ENCODE measurements around the gene ASIC4. TPM values are rescaled to one million over a fixed set of nuclear protein-coding genes. Genes with fewer than 3 reads are reported as not detected.

Gene ASIC4
- total and polyA plus RNA-seq, 2 of the 13 experiments (the other 11 are each of a cell fraction or from before 2014, with no cell fraction given), result 0.03 TPM; not detected in 1

GRCh38 chr2:219545943-219546352, 31.7 kb downstream of the ASIC4 start (continued):
- no peak for TF ChIP-seq CREB3 (CRISPR knock-in tag; IDR thresholded peaks at IDR 0.05)
- no peak for TF ChIP-seq ADNP (CRISPR knock-in tag; IDR thresholded peaks at IDR 0.05)
- no peak for TF ChIP-seq MYC (CRISPR knock-in tag; IDR thresholded peaks at IDR 0.05; ENCODE audit: borderline replicate concordance)
- no peak for TF ChIP-seq FOXJ3 (CRISPR knock-in tag; IDR thresholded peaks at IDR 0.05; ENCODE audit: borderline replicate concordance)
- TF ChIP-seq ZFP36 (IDR thresholded peaks at IDR 0.05; ENCODE audit: borderline replicate concordance, low read depth, low read length, partially characterized antibody), result no peak
- no peak for TF ChIP-seq ZNF292 (CRISPR knock-in tag; IDR thresholded peaks at IDR 0.05; ENCODE audit: borderline replicate concordance, low read depth)
- TF ChIP-seq SOX6 (IDR thresholded peaks at IDR 0.05), result no peak
- TF ChIP-seq SOX6 (CRISPR knock-in tag; IDR thresholded peaks at IDR 0.05), result peak; percentile 75; the same call in 1 of the 2 replicates
- no peak for TF ChIP-seq IRF1 (CRISPR knock-in tag; IDR thresholded peaks at IDR 0.05; ENCODE audit: low read depth)
- no peak for TF ChIP-seq KMT2A (CRISPR knock-in tag; IDR thresholded peaks at IDR 0.05)
- TF ChIP-seq, protein P1, sequence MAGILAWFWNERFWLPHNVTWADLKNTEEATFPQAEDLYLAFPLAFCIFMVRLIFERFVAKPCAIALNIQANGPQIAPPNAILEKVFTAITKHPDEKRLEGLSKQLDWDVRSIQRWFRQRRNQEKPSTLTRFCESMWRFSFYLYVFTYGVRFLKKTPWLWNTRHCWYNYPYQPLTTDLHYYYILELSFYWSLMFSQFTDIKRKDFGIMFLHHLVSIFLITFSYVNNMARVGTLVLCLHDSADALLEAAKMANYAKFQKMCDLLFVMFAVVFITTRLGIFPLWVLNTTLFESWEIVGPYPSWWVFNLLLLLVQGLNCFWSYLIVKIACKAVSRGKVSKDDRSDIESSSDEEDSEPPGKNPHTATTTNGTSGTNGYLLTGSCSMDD (CRISPR knock-in tag; IDR thresholded peaks at IDR 0.05), result no peak
- TF ChIP-seq RNF2 (conservative IDR thresholded peaks at IDR 0.05; ENCODE audit: low read depth), result no peak
- TF ChIP-seq RAD21 (CRISPR knock-in tag; IDR thresholded peaks at IDR 0.05), result 0 out of 2 replicates have a peak, but pooled peaks have one; percentile 10
- TF ChIP-seq IRX3 (CRISPR knock-in tag; IDR thresholded peaks at IDR 0.05; ENCODE audit: borderline replicate concordance, low read depth), result no peak
- no peak for TF ChIP-seq MED8 (CRISPR knock-in tag; IDR thresholded peaks at IDR 0.05; ENCODE audit: insufficient replicate concordance)
- TF ChIP-seq, protein P2, sequence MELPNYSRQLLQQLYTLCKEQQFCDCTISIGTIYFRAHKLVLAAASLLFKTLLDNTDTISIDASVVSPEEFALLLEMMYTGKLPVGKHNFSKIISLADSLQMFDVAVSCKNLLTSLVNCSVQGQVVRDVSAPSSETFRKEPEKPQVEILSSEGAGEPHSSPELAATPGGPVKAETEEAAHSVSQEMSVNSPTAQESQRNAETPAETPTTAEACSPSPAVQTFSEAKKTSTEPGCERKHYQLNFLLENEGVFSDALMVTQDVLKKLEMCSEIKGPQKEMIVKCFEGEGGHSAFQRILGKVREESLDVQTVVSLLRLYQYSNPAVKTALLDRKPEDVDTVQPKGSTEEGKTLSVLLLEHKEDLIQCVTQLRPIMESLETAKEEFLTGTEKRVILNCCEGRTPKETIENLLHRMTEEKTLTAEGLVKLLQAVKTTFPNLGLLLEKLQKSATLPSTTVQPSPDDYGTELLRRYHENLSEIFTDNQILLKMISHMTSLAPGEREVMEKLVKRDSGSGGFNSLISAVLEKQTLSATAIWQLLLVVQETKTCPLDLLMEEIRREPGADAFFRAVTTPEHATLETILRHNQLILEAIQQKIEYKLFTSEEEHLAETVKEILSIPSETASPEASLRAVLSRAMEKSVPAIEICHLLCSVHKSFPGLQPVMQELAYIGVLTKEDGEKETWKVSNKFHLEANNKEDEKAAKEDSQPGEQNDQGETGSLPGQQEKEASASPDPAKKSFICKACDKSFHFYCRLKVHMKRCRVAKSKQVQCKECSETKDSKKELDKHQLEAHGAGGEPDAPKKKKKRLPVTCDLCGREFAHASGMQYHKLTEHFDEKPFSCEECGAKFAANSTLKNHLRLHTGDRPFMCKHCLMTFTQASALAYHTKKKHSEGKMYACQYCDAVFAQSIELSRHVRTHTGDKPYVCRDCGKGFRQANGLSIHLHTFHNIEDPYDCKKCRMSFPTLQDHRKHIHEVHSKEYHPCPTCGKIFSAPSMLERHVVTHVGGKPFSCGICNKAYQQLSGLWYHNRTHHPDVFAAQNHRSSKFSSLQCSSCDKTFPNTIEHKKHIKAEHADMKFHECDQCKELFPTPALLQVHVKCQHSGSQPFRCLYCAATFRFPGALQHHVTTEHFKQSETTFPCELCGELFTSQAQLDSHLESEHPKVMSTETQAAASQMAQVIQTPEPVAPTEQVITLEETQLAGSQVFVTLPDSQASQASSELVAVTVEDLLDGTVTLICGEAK (IDR thresholded peaks at IDR 0.05), result no peak
- TF ChIP-seq, protein P2 (CRISPR knock-in tag; IDR thresholded peaks at IDR 0.05), result no peak
- no peak for TF ChIP-seq JARID2 (CRISPR knock-in tag; IDR thresholded peaks at IDR 0.05; ENCODE audit: insufficient replicate concordance)
- TF ChIP-seq REXO4 (CRISPR knock-in tag; IDR thresholded peaks at IDR 0.05; ENCODE audit: borderline replicate concordance), result no peak
- TF ChIP-seq ZFP82 (CRISPR knock-in tag; IDR thresholded peaks at IDR 0.05; ENCODE audit: borderline replicate concordance), result no peak

Measured in HepG2 (cell line).